ENCODE results near the gene SETD5.

GRCh38 chr3:9406856-9407626 is 9.6 kb downstream of the SETD5 start:
- TF ChIP-seq EZH2 (IDR thresholded peaks at IDR 0.05; ENCODE audit: borderline replicate concordance, low read depth, low read length, poor library complexity, severe bottlenecking), result no peak
- TF ChIP-seq, protein P1, sequence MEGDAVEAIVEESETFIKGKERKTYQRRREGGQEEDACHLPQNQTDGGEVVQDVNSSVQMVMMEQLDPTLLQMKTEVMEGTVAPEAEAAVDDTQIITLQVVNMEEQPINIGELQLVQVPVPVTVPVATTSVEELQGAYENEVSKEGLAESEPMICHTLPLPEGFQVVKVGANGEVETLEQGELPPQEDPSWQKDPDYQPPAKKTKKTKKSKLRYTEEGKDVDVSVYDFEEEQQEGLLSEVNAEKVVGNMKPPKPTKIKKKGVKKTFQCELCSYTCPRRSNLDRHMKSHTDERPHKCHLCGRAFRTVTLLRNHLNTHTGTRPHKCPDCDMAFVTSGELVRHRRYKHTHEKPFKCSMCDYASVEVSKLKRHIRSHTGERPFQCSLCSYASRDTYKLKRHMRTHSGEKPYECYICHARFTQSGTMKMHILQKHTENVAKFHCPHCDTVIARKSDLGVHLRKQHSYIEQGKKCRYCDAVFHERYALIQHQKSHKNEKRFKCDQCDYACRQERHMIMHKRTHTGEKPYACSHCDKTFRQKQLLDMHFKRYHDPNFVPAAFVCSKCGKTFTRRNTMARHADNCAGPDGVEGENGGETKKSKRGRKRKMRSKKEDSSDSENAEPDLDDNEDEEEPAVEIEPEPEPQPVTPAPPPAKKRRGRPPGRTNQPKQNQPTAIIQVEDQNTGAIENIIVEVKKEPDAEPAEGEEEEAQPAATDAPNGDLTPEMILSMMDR (conservative IDR thresholded peaks at IDR 0.05; ENCODE audit: low read depth, low read length), result no peak

Measured in A673 (cell line).